ENCODE measurements around the gene IGFBP1.
"Not testable (repeated sequence)": the region's sequence is repeated elsewhere in the genome, so short reads cannot be mapped to it uniquely, and the experiment has no call there.

Gene IGFBP1

GRCh38 chr7:45888185-45888992 is at the start of gene IGFBP1:
IGFBP1 (plus strand) TSS chr7:45888488; CDS start chr7:45888653, 165 bp downstream.
- peak within 1 kb of the TSS; percentile 32 for H3K4me3 ChIP-seq (ENCODE audit: low read depth, low read length)
- no peak for DNase-seq (ENCODE audit: low read depth)
- TF ChIP-seq, protein P1, sequence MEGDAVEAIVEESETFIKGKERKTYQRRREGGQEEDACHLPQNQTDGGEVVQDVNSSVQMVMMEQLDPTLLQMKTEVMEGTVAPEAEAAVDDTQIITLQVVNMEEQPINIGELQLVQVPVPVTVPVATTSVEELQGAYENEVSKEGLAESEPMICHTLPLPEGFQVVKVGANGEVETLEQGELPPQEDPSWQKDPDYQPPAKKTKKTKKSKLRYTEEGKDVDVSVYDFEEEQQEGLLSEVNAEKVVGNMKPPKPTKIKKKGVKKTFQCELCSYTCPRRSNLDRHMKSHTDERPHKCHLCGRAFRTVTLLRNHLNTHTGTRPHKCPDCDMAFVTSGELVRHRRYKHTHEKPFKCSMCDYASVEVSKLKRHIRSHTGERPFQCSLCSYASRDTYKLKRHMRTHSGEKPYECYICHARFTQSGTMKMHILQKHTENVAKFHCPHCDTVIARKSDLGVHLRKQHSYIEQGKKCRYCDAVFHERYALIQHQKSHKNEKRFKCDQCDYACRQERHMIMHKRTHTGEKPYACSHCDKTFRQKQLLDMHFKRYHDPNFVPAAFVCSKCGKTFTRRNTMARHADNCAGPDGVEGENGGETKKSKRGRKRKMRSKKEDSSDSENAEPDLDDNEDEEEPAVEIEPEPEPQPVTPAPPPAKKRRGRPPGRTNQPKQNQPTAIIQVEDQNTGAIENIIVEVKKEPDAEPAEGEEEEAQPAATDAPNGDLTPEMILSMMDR (IDR thresholded peaks at IDR 0.05; ENCODE audit: low read depth, low read length, missing control alignments): no peak

GRCh38 chr7:45838852-45839251 is 49.4 kb upstream of the IGFBP1 start:
- H3K4me3 ChIP-seq (ENCODE audit: low read depth, low read length); DNase-seq (ENCODE audit: low read depth); in situ Hi-C loops (cut with HindIII; ENCODE audit: low sequenced_read_pairs): not testable (repeated sequence)

More at GRCh38 chr7:45888185-45888992, at the start of gene IGFBP1:
- in situ Hi-C loops (cut with HindIII; ENCODE audit: low sequenced_read_pairs): no loop called here

DNA sequence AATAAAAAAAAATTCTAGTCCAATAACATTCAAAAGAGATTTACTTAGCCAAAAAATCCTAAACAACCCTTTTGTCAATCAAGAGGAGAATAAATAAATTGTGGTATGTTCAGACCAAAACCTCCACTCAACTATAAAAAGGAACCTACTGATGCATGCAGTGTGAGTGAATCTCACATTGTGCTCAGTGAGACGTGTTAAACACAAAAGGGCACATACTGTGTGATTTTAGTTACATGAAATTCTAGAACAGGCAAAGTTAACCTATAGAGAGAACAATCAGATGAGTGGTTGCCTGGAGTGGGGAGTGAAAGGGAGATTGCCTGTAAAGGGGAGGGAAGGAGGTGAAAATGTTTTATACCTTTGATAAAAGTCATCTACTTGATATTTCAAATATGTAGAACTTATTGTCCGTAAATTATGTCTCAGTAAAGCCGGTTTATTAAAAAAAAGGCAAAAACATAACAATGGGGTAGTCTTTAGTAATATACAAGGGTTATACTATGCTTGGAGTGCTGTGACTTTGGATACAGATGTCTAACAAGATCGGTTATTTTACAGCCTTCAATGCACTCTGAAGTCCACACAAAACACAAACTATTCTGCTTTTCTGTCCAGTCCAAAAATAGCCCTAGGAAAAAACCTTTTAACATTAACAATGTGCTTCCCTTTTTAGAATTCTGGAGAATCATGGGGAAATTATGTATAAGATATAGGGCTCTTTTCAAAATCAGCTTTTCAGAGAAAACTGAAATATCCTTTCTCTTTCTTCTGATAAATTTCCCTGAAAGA is 46.2 kb upstream of the IGFBP1 start:
- in situ Hi-C loops (cut with HindIII; ENCODE audit: low sequenced_read_pairs); DNase-seq (ENCODE audit: low read depth); H3K4me3 ChIP-seq (ENCODE audit: low read depth, low read length): not testable (repeated sequence)

DNA sequence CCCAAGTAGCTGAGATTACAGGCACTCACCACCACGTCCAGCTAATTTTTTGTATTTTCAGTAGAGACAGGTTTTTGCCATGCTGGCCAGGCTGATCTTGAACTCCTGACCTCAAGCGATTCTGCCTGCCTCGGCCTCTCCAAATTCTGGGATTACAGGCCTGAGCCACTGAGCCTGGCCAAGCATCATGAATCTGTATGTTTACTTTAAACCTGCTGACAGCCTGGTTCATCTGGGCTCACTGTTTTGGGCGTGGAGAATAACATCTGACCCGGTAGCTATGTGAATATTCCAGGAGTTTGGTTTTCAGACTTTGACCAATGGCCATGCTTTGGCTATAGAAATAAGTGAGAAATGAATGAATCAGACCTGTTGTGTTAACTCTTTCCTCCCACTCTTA is 41.8 kb upstream of the IGFBP1 start:
- in situ Hi-C loops (cut with HindIII; ENCODE audit: low sequenced_read_pairs); DNase-seq (ENCODE audit: low read depth); H3K4me3 ChIP-seq (ENCODE audit: low read depth, low read length): not testable (repeated sequence)

GRCh38 chr7:45848734-45849133 is 39.6 kb upstream of the IGFBP1 start:
- in situ Hi-C loops (cut with HindIII; ENCODE audit: low sequenced_read_pairs); DNase-seq (ENCODE audit: low read depth); H3K4me3 ChIP-seq (ENCODE audit: low read depth, low read length): not testable (repeated sequence)

- in situ Hi-C loops (cut with HindIII; ENCODE audit: low sequenced_read_pairs); DNase-seq (ENCODE audit: low read depth): not testable (repeated sequence)
These were observed 35.3 kb upstream of the IGFBP1 start for GRCh38 chr7:45852984-45853383.

GRCh38 chr7:45853491-45853890 is 34.8 kb upstream of the IGFBP1 start:
- DNase-seq (ENCODE audit: low read depth); H3K4me3 ChIP-seq (ENCODE audit: low read depth, low read length); in situ Hi-C loops (cut with HindIII; ENCODE audit: low sequenced_read_pairs): not testable (repeated sequence)

More at GRCh38 chr7:45852984-45853383, 35.3 kb upstream of the IGFBP1 start:
- not testable (repeated sequence) for H3K4me3 ChIP-seq (ENCODE audit: low read depth, low read length)

DNA sequence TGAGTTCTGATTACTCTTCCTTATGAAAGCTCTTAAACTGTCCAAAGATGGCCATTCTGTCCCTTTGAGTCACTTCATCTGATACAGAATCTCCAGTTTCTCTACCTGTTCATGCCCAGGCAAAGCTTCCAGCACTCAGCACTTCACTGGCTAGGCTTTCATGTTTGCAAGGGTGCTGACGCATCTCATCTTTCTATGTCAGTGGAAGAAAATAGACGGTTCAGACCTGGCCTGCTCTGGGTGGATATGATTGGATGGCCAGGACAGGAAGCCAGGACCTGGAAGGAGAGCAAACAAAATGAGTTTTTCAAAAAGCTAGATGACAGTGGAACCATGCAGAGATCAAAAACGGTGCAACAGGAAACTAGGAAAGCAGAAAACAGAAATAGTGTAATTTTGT is 32.6 kb upstream of the IGFBP1 start:
- in situ Hi-C loops (cut with HindIII; ENCODE audit: low sequenced_read_pairs); DNase-seq (ENCODE audit: low read depth): not testable (repeated sequence)

DNA sequence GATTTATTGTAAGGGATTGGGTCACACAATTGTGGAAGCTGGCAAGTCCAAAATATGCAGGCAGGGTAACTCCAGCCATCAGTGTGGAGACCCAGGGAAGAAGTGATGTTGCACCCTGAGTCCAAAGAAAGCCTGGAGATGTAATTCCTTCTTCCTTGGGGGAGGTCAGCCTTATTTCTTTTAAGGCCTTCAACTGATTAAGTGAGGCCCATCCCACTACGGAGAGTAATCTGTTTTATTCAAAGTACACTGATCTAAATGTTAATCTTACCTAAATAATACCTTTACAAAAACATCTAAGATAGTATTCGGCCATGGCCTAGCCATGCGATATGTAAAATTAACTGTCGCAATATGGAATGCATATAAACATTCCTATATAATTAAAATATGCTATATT is 31.4 kb upstream of the IGFBP1 start:
- in situ Hi-C loops (cut with HindIII; ENCODE audit: low sequenced_read_pairs); H3K4me3 ChIP-seq (ENCODE audit: low read depth, low read length); DNase-seq (ENCODE audit: low read depth): not testable (repeated sequence)

More for the DNA sequence above, 32.6 kb upstream of the IGFBP1 start:
- H3K4me3 ChIP-seq (ENCODE audit: low read depth, low read length): not testable (repeated sequence)

DNA sequence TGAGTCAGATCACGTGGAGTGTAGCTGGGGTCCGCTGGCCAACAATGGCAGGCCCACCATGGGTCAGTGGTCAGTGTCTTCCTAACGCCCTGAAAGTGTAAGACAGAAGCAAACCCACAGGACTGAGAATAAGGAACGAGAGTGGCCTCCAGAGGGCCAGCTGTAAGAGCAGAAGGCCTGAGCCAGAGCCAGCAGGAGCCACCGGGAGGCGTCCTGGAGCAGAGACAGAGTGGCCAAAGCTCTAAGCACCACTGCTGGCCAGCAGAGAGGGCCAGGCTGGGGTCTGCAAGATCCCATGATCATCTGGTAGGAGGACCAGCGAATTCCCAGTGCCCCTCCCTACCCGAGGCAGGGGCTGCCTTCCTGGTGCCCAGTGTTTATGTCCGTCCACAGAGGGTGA is 24.6 kb upstream of the IGFBP1 start:
- in situ Hi-C loops (cut with HindIII; ENCODE audit: low sequenced_read_pairs): no loop called here
- TF ChIP-seq, protein P1 (IDR thresholded peaks at IDR 0.05; ENCODE audit: low read depth, low read length, missing control alignments): no peak
- no peak overlapping the region for H3K4me3 ChIP-seq (ENCODE audit: low read depth, low read length)
- DNase-seq (ENCODE audit: low read depth): no peak

Measured in astrocyte of the cerebellum (primary cell).